GM19372 (cell line): ENCODE data around the gene OLFML2B.

ENCODE experiments used
- ATAC-seq: cut with Tn5 transposase; IDR thresholded peaks from one replicate; pipeline ENCODE4 v1.9.1; 2021; ENCODE audit warnings: mild to moderate bottlenecking, low read depth, moderate library complexity; ENCODE audit not compliant: unreplicated experiment

OLFML2B gene

GRCh38 chr1:161951646-161952045 is 72.0 kb downstream of the OLFML2B start:
- ATAC-seq: no peak

GRCh38 chr1:161950377-161950776 is 73.3 kb downstream of the OLFML2B start:
- ATAC-seq: no peak

- ATAC-seq: no peak
Measured at GRCh38 chr1:161949548-161949947, 74.1 kb downstream of the OLFML2B start.

- no peak for ATAC-seq
Measured at GRCh38 chr1:161948435-161948834, 75.2 kb downstream of the OLFML2B start.

- no peak for ATAC-seq
Measured at GRCh38 chr1:161946071-161946987, 77.3 kb downstream of the OLFML2B start.

GRCh38 chr1:161945306-161946060 is 78.2 kb downstream of the OLFML2B start:
- ATAC-seq: no peak

GRCh38 chr1:161944381-161944780 is 79.3 kb downstream of the OLFML2B start:
- no peak for ATAC-seq

GRCh38 chr1:161943737-161944136 is 79.9 kb downstream of the OLFML2B start:
- ATAC-seq: no peak

- ATAC-seq: no peak
Measured at GRCh38 chr1:161941726-161942436, 81.8 kb downstream of the OLFML2B start.

- ATAC-seq: no peak
Measured at GRCh38 chr1:161940866-161941591, 82.6 kb downstream of the OLFML2B start.

GRCh38 chr1:161936786-161937185 is 86.9 kb downstream of the OLFML2B start:
- no peak for ATAC-seq

GRCh38 chr1:161935264-161935663 is 88.4 kb downstream of the OLFML2B start:
- ATAC-seq: no peak

GRCh38 chr1:161933592-161934588 is 89.8 kb downstream of the OLFML2B start:
- ATAC-seq: no peak
